HFF-Myc (cell line): ENCODE data around the gene SNAI1.

Experiments
- DNase-seq: peaks from one replicate; pipeline ENCODE4 v3.0.0-alpha.2; 2011; ENCODE audit warnings: low read depth; ENCODE audit errors: extremely low read depth
- H3K4me3 ChIP-seq: replicated peaks from 2 replicates; pipeline ENCODE4 v1.5.1; 2011; ENCODE audit warnings: low read depth, mild to moderate bottlenecking, control low read depth, low read length
- TF ChIP-seq, protein P1 (sequence below): IDR thresholded peaks from 2 replicates; pipeline ENCODE4 v1.5.1; 2012; ENCODE audit warnings: mild to moderate bottlenecking, low read depth, low read length, control low read depth; ENCODE audit errors: missing control alignments

The SNAI1 gene

DNA sequence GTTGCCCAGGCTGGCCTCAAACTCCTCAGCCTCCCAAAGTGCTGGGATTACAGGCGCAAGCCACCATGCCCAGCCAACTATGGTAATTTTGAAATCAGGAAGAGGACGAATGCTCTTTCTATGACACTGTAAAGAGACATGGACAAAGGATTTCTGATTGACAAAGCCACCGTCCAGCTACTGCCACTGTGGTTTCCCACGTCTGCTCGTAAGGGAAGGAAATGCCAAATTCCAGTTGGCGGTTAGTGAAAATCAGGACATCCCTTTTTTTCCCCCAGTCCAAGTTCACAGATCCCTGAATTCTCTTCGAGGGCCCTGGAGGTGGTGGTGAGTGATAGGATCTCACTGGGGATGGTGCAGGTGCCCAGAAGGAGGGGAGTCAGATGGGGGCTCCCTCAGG, 31.2 kb downstream of the SNAI1 start:
- TF ChIP-seq, protein P1, sequence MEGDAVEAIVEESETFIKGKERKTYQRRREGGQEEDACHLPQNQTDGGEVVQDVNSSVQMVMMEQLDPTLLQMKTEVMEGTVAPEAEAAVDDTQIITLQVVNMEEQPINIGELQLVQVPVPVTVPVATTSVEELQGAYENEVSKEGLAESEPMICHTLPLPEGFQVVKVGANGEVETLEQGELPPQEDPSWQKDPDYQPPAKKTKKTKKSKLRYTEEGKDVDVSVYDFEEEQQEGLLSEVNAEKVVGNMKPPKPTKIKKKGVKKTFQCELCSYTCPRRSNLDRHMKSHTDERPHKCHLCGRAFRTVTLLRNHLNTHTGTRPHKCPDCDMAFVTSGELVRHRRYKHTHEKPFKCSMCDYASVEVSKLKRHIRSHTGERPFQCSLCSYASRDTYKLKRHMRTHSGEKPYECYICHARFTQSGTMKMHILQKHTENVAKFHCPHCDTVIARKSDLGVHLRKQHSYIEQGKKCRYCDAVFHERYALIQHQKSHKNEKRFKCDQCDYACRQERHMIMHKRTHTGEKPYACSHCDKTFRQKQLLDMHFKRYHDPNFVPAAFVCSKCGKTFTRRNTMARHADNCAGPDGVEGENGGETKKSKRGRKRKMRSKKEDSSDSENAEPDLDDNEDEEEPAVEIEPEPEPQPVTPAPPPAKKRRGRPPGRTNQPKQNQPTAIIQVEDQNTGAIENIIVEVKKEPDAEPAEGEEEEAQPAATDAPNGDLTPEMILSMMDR = no peak

GRCh38 chr20:50014570-50015562, 32.1 kb downstream of the SNAI1 start:
- TF ChIP-seq, protein P1 = no peak
- H3K4me3 ChIP-seq = no peak overlapping the region
- no peak for DNase-seq

More for the DNA sequence above, 31.2 kb downstream of the SNAI1 start:
- DNase-seq = no peak
- no peak overlapping the region for H3K4me3 ChIP-seq

DNA sequence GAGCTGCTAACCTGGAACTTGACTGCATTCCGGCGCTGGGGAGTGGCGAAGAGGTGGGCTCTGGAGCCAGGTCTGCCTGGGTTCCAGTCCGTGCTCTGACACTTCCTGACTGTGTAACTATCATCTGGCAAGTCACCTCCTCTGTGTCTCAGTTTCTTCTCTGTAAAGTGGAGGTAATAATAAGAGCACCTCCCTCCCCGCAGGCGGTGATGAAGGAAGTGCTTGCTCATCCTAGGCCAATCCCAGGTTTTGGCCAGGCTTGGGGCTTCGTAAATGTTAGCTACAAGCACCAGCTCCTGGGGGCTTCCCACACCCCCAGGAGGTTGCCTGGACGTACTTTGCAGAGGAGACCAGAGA, 32.8 kb downstream of the SNAI1 start:
- TF ChIP-seq, protein P1 = no peak
- DNase-seq = no peak
- no peak overlapping the region for H3K4me3 ChIP-seq

DNA sequence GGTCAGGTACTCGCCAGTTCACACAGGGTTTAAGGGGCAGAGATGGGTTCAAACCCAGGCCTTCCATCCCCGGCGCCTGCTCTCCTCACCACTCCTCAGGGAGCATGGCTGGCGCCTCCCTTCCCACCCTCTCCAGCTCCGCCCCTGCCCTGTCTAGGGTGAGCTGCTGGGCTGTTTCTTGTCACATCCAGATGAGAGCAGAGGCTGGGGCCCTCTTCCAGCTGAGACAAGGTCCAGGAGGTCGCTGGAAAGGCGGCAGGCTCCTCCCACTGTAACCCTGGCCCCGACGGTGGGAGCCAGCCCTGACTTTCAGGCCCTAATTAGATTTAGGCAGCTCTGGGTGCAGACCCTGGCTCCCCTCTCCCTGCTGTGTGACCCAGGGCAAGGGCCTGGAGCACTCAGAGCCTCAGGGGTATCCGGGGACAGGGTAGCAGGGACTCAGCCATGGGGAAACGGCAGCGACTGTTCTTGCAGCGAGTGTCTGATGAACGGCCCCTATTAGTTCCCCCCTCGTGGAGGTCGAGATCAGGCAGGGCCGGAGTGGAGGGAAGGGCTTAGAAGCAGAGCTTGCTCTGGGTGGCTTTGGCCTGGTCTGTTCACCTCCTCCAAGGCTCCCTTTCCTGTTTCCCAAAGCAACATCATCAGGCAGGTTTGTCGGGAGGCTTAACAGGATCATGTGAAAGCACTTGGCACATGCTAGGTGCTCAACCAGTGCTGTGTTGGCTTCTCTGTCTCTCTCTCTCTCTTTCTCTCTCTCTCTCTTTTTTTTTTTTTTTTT, 33.4 kb downstream of the SNAI1 start:
- H3K4me3 ChIP-seq = no peak overlapping the region
- DNase-seq = no peak

DNA sequence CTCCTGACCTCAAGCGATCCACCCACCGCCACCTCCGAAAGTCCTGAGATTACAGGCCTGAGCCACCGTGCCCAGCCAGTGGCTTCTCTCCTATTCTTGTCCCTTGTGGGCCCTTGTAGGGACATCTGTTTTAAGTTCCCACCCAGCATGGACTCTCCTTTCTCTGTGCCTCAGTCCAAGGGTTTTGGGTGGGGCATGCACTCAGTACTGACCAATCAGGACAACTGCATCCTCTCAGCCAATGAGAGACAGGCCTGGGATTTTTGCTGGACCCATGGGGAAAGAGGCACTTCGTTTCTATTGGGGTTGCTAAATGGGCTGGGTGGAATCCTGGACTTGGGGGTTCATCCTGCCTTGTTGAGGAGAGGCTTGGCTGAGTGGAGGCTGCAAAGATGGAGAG, 34.4 kb downstream of the SNAI1 start:
- DNase-seq = no peak
- no peak overlapping the region for H3K4me3 ChIP-seq
- TF ChIP-seq, protein P1 = no peak

More for the DNA sequence above, 33.4 kb downstream of the SNAI1 start:
- TF ChIP-seq, protein P1 = no peak

DNA sequence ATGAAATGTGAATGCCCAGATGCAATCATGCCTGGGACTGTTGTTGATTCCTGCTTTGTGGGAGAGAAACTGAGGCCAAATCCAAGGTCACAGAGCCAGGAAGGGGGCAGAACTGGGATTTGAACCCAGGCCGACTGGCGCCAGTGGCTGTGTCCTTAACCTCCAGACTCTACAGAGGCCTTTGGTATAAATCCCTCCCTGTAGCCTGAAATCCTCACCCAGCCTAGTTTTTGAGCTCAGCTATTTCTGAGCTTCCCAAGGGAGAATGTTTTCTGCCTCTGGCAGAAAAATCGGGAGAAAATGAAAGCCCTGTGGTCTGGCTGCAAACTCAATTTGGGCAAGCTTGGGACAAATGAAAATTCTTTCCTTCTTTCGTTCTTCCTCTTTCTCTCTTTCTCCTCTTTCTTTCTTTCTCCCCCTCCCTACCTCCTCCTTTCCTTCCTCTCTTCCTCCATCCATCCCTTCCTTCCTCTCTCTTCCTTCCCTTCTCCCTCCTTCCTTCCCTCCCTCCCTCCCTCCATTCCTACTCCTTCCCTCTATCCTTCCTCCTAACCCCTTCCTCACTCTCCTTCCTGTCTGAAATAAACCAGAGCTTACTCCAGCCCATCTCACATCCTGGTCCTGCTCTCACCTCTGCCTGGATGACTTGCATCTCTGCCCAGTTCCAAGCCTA, 34.9 kb downstream of the SNAI1 start:
- TF ChIP-seq, protein P1 = no peak
- no peak overlapping the region for H3K4me3 ChIP-seq
- DNase-seq = no peak
